Measurements from ENCODE around the gene UQCRQ. TPM values are rescaled to one million over a fixed set of nuclear protein-coding genes. Genes with fewer than 3 reads are reported as not detected.
A peak's percentile ranks its signal among the peaks of the same experiment; 100 is the strongest.

The UQCRQ gene
- polyA plus RNA-seq, 2 of the 4 experiments (the other 2 are of a cell fraction): 441 to 500 TPM

DNA sequence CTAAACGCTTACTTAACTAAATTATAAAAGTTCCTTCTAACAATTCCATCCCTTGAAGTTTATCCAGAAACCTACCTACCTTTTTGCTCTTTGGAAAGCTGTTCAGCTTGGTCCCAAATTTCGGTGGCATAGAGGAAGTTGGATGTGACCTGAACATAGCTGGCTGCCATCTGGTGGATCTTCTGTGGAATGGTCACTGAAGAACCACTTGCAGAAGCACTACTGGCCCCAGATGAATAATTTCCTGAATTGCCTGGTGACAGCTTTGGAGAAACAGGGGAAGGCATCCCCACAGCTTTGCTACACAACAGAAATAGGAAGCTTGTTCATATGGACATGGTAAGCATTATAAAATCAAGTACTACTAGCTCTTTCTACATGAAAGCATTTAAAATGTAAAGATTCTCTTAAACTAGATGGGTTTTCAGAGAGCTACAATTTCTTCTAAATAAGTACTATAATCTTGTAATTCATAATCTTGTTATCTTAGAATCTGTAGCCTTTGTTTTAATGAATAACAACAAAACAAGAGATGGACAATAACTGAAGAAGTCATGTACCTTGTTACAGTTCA is 16.9 kb downstream of the UQCRQ start:
- 3% methylated on average over 2 of the region's 2 CpGs for WGBS (ENCODE audit: missing lambda C conversion rate)
- Histone ChIP-seq H3K27ac (no peak overlapping the region), H3K4me1 (no peaks in the 10 kb centered on the region), H3K4me2 (no peak overlapping the region), H3K4me3 (no peak overlapping the region), H3K9me3 (no peaks in the 10 kb centered on the region)
- ChIA-PET CTCF (interaction anchor here (0.6 to 5.1 kb wide), 24 partner anchors 9 to 503 kb away, joined by 3 to 48 read pairs (median 4); partner anchors contain the start of genes GDF9, LEAP2, SHROOM1 and UQCRQ), POLR2A (no interaction called here)
- DNase-seq (ENCODE audit: low read depth in 1 of 2, low spot score in 1 of 2): peak; percentile 60 to 80
- no peak for FAIRE-seq
- ATAC-seq: peak; percentile 97 to 99
- TF ChIP-seq BHLHE40 (IDR thresholded peaks at IDR 0.05; ENCODE audit: low read depth, low read length) (no peak), JUNB (IDR thresholded peaks at IDR 0.05) (no peak), SMC3 (IDR thresholded peaks at IDR 0.05) (peak; percentile 69), RAD21 (conservative IDR thresholded peaks at IDR 0.05 in 1 of 2, IDR thresholded peaks at IDR 0.05 in 1 of 2) (peak; percentile 54; a peak in 4 of 5 replicates), SREBF2 (IDR thresholded peaks at IDR 0.05) (no peak), FOSB (CRISPR knock-in tag; IDR thresholded peaks at IDR 0.05) (no peak)
- TF ChIP-seq, protein P1, sequence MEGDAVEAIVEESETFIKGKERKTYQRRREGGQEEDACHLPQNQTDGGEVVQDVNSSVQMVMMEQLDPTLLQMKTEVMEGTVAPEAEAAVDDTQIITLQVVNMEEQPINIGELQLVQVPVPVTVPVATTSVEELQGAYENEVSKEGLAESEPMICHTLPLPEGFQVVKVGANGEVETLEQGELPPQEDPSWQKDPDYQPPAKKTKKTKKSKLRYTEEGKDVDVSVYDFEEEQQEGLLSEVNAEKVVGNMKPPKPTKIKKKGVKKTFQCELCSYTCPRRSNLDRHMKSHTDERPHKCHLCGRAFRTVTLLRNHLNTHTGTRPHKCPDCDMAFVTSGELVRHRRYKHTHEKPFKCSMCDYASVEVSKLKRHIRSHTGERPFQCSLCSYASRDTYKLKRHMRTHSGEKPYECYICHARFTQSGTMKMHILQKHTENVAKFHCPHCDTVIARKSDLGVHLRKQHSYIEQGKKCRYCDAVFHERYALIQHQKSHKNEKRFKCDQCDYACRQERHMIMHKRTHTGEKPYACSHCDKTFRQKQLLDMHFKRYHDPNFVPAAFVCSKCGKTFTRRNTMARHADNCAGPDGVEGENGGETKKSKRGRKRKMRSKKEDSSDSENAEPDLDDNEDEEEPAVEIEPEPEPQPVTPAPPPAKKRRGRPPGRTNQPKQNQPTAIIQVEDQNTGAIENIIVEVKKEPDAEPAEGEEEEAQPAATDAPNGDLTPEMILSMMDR (IDR thresholded peaks at IDR 0.05): peak; percentile 69

DNA sequence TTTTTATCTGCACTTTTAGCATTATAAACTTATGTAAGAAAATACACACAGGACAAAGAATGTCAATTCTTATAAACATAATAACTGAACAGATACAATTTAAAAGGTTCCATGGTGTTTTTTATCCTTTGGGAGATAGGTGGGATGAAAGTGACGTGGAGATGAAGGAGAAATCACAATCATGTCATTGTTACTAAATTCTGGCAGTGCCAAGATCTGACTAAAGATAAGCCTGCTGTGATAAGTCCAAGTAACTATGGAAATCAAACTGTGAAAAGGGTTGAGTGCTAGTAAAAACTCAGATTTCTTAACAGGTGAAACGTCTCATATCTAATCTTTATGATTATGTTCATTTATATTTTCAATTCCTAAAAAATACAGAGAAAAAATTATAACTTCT is 18.1 kb downstream of the UQCRQ start:
- ATAC-seq: no peak
- Histone ChIP-seq H3K9me3 (no peaks in the 10 kb centered on the region), H3K4me2 (no peak overlapping the region), H3K4me1 (no peaks in the 10 kb centered on the region), H3K27ac (no peak overlapping the region), H3K4me3 (no peak overlapping the region)
- POLR2A ChIA-PET: no interaction called here
- no peak for DNase-seq (ENCODE audit: low read depth in 1 of 2, low spot score in 1 of 2)
- TF ChIP-seq KDM5A (IDR thresholded peaks at IDR 0.05) (no peak), ZSCAN20 (CRISPR knock-in tag; IDR thresholded peaks at IDR 0.05) (no peak), TP53 (CRISPR knock-in tag; IDR thresholded peaks at IDR 0.05) (no peak), MAZ (IDR thresholded peaks at IDR 0.05; ENCODE audit: borderline replicate concordance, low read depth, low read length) (no peak), CHD2 (IDR thresholded peaks at IDR 0.05; ENCODE audit: low read length, partially characterized antibody) (no peak), RNF2 (IDR thresholded peaks at IDR 0.05; ENCODE audit: borderline replicate concordance, low read depth) (no peak), RCOR1 (IDR thresholded peaks at IDR 0.05; ENCODE audit: low read depth, low read length) (no peak), TFCP2L1 (CRISPR knock-in tag; IDR thresholded peaks at IDR 0.05) (no peak), NFE2L2 (conservative IDR thresholded peaks at IDR 0.05; ENCODE audit: low read length) (no peak), FOSL2 (IDR thresholded peaks at IDR 0.05) (no peak), FOSL2 (CRISPR knock-in tag; IDR thresholded peaks at IDR 0.05) (no peak), RAD21 (conservative IDR thresholded peaks at IDR 0.05 in 1 of 2, IDR thresholded peaks at IDR 0.05 in 1 of 2) (no peak)
- TF ChIP-seq, protein P2, sequence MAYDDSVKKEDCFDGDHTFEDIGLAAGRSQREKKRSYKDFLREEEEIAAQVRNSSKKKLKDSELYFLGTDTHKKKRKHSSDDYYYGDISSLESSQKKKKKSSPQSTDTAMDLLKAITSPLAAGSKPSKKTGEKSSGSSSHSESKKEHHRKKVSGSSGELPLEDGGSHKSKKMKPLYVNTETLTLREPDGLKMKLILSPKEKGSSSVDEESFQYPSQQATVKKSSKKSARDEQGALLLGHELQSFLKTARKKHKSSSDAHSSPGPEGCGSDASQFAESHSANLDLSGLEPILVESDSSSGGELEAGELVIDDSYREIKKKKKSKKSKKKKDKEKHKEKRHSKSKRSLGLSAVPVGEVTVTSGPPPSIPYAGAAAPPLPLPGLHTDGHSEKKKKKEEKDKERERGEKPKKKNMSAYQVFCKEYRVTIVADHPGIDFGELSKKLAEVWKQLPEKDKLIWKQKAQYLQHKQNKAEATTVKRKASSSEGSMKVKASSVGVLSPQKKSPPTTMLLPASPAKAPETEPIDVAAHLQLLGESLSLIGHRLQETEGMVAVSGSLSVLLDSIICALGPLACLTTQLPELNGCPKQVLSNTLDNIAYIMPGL (CRISPR knock-in tag; IDR thresholded peaks at IDR 0.05; ENCODE audit: borderline replicate concordance): no peak
- TF ChIP-seq, protein P1 (IDR thresholded peaks at IDR 0.05): no peak
- TF ChIP-seq, protein P3, sequence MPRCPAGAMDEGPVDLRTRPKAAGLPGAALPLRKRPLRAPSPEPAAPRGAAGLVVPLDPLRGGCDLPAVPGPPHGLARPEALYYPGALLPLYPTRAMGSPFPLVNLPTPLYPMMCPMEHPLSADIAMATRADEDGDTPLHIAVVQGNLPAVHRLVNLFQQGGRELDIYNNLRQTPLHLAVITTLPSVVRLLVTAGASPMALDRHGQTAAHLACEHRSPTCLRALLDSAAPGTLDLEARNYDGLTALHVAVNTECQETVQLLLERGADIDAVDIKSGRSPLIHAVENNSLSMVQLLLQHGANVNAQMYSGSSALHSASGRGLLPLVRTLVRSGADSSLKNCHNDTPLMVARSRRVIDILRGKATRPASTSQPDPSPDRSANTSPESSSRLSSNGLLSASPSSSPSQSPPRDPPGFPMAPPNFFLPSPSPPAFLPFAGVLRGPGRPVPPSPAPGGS (IDR thresholded peaks at IDR 0.05): no peak
- CTCF ChIA-PET: interaction anchor here (1.7 to 5.1 kb wide), 3 partner anchors 8 to 55 kb away, joined by 4 to 48 read pairs (median 18); partner anchors contain the start of gene SHROOM1
- no peak for FAIRE-seq
- WGBS (ENCODE audit: missing lambda C conversion rate): 80% methylated on average over 2 of the region's 2 CpGs

All from A549 (cell line).